GM19238 (cell line): ENCODE data around the gene TAS2R20.
"Not testable (repeated sequence)": the region's sequence is repeated elsewhere in the genome, so short reads cannot be mapped to it uniquely, and the experiment has no call there.

ENCODE experiments used
- DNase-seq: peaks from one replicate; pipeline ENCODE4 v3.0.0; 2011; ENCODE audit warnings: low spot score; ENCODE audit not compliant: insufficient read length

TAS2R20 gene, protein sequence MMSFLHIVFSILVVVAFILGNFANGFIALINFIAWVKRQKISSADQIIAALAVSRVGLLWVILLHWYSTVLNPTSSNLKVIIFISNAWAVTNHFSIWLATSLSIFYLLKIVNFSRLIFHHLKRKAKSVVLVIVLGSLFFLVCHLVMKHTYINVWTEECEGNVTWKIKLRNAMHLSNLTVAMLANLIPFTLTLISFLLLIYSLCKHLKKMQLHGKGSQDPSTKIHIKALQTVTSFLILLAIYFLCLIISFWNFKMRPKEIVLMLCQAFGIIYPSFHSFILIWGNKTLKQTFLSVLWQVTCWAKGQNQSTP

DNA sequence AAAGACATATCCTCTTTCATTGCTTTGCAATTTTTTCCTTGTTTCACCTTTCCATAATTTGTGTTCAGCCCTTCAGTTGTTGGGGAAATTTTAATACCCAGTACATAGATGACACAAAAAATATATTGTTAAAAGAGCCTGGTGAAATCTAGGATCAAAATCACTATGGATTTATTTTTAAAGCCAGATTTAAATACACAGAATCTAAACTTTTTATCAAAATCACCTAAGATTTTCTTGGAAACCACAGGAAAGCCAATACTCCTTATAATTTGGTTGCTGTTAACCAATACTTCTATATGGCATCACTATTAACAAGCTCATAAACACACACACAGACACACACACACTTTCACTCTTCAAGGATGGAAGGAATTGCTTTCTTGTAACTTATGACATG is at the start of gene TAS2R20:
Gene TAS2R20 (minus strand): TSS at position 101 of the 400 bp plus-strand sequence. CDS start 429 bp downstream, outside the sequence.
- DNase-seq, result no peak

DNA sequence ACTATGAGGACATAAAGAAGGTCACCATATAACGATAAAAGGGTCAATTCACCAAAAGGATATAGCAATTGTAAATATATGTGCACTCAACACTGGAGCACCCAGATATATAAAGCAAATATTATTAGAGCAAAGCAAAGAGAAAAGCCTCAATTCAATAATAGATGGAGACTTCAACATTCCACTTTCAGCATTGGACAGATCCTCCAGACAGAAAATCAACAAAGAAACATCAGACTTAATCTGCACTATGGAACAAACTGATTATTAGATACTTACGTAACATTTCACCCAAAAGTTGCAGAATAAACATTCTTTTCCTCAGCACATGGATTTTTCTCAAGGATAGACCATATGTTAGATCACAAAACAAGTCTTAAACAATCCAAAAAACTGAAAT is 43.3 kb upstream of the TAS2R20 start:
- not testable (repeated sequence) for DNase-seq

DNA sequence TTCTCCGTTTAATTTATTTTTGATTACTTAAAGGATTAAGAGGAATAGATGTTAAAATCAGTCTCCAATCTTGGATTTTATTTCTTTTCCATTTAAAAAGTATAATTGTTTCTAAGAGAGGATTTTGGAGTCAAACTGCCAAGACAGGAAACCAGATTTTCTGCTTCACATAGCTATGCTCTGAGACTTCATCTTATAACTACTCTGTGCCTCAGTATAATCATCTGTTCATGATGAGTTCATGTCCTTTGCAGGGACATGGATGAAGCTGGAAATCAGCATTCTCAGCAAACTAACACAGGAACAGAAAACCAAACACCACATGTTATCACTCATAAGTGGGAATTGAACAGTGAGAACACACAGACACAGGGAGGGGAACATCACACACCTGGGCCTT is 42.1 kb upstream of the TAS2R20 start:
- no peak for DNase-seq

DNA sequence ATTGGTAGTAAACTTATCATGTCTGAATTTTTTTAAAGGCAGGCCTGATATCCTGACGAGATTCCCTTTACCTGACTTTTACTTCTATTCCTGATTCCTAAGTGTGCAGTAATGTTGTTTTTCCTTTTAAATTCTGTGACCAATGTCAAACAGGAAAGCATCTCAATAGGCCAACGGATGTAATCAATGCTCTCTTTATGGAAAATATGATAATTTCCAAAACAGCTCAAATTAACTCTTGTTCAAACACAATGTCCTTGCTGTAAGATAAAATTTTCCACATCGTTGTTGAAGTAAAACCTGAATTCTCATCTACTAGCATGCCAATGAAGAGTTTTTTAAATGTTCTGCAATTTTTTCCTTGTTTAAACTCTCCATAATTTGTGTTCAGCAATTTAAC is 41.1 kb upstream of the TAS2R20 start:
- DNase-seq, result no peak

DNA sequence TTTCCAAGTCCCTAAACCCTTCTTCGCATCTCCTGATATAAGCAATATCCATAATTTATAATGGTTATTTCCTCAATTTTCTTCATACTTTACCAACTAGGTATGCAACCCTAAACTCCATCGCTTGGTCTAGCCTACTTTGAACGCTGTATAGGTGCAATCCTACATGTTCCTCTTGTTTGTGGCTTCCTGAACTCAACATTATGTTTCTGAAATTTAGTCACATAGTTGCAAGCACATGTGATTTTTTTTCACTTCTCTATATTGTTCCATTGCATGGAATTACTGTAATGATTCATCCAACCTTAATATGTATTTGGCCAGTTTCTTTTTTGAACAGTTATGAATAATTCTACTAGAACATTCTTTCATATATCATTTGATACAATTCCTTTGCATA is 35.9 kb upstream of the TAS2R20 start:
- not testable (repeated sequence) for DNase-seq

DNA sequence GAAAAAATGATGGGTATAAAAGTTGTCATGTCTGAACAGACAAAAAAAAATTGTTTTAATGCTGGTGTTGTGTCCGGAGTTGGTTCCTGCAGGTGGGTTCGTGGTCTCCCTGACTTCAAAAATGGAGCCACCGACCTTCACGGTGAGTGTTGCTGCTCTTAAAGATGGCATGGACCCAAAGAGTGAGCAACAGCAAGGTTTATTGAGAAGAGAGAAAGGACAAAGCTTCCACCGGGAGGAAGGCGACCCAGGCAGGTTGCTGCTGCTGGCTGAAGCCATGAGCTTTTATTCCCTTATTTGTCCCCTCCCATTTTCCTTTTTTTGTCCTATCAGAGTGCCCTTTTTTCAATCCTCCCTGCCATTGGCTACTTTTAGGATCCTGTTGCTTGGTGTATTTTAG is 33.2 kb upstream of the TAS2R20 start, which contains the start of gene TAS2R31:
Gene TAS2R31 (minus strand): TSS at position 101 of the 400 bp plus-strand sequence. CDS start 72 bp downstream, at position 29.
- DNase-seq, result no peak

DNA sequence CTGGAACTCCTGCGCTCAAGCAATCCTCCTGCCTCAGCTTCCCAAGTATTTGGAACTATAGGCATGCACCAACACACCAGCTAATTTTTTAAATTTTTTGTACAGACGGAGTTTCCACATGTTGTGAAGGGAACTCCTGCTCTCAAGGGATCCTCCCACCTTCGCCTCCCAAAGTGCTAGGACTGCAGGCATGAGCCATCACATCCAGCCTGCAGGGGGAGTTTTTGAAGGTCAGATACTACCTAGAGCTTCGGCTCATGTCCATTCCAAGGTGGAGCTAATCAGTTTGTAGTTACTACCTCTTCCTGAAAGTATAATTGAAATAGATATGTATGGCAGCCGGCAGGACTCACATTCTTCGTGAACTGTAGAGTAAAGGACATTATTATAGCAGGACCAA is 28.0 kb upstream of the TAS2R20 start:
- no peak for DNase-seq

DNA sequence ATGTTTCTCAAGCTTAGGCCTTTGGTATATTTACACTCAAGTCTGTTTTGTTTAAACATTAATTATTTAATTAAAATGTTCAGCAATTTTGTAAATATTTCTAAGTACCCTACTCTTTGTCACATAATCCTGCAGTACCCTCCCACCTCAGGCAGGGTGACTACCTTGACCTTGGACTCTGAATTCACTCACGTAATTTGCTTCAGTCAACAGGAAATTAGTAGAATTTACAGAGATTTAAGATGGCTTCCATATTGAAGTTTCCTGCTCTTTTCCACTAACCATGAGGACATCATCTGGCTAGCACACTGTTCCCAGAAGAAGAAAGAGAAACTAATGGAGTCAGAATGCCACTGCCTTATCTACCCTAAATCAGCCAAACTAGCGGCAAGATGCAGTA is 25.3 kb upstream of the TAS2R20 start:
- no peak for DNase-seq

DNA sequence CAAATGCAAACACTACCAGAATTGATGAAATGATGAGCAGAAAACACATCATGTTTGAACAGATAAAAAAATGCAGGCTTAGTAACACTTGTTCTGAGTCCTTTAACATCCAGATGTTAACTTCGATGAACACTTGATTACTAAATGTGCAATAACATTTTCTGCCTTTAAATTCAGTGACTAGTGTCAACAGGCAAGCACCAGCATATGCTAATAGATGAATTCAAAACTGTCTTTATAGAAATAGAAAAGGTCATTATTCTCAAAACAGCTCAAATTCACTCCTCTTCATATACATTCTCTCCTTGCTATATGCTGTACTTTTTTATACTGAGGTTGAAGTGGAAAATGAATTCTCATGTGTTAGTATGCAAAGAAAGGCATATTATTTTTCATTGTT is 24.4 kb upstream of the TAS2R20 start, which contains the start of gene TAS2R19:
Gene TAS2R19 (minus strand): TSS at position 101 of the 400 bp plus-strand sequence. CDS start 49 bp downstream, at position 52.
- DNase-seq, result no peak

DNA sequence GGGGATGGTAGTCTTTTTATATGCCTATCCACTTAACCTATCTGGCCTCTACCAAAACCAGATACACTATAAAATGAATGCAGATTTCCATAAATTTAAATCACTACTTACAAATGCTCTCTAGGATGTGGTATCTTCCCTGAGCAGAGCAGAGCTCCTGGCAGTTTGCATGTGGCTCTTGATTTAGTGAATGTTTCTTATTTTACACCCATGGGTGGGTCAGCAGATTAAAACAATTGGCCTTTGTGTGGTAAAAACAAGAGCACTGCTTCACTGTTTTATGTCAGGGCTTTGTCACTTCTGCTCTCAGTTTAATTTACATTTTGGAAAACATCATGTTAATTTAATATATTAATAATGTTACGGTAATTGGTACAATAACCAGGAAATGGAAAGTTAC is 18.8 kb upstream of the TAS2R20 start:
- DNase-seq, result no peak

DNA sequence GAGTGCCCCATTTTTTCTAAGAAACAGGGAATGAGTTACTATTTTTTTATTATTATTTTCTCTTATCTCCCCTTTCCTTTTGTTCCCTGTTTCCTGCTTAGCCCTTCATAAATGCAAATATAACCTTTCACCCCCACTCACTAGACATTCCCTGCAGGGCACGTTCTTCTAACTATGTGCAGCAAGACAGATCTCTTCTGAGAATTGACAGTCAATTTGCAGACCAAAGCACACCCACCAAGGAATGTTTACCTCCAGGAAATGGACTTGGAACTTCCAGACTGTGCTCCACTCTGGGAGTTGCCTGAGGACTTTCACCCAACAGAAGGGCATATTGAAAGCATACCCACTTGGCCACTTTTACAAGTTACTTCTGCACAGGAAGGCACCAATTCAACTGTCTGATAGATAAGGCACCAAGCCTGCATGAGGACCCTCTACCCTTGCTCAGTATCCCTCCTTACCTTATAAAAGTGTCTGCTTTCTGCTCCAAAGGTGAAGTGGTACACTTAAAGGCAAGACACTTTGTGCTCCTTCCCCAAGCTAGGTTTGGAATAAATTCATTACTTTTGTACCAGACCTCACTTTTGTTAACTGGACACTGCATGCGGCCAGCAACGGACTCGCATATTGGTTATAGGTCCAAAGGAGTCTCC is 17.8 kb upstream of the TAS2R20 start:
- DNase-seq, result no peak

DNA sequence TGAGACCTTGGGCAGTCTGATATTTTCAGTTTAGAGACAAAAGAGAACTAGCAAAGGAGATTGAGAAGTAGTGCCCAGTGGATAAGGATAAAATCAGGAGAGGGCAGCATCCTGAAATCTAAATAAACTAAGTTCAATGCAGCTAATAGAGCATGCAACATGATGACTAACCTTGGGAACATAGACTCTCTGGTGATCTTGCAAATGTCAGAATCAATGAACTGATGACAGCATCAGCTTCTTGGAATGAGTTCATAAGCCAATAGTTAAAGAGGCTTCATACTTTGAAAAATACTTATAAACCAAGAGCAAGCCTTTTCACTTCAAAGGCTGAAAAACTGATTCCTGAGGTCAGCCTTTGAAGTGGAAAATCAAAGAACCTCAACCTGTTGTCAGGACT is 16.1 kb upstream of the TAS2R20 start:
- DNase-seq, result no peak

DNA sequence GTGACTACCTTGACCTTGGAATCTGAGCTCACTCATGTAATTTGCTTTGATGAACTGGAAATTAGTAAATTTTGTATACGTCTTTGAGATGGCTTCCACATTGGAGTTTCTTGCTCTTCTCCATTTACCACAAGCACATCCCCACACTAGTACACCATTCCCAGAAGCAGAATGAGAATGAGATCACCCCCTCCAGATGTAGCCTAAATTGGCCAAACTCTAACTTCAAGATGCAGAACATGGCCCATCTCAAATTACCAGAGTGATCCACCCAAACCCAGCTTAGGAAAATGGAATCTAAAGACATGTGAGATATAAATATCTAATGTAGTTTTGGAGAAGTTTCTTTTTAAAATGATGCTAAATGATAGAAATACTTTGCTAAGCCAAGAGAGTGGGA is 9.5 kb upstream of the TAS2R20 start:
- DNase-seq, result no peak

DNA sequence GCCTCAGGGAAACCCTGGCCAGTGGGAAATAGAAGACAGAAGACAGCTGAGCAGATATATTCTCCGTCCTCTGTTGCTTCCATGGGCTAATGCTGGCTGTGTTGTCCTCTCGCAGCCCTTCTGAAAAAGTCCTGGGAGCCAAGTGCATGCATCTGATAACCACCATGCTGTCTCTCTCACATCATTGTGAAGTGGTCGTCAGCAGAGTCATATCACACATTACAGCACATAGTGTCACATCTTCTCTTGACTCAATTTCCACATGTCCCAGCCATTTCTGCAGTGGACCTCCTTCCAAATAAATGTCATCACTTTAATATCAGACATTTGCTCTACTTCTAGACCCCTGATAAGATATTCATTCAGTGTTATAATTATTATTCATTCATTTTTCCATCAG is 3.8 kb downstream of the TAS2R20 start:
- no peak for DNase-seq

DNA sequence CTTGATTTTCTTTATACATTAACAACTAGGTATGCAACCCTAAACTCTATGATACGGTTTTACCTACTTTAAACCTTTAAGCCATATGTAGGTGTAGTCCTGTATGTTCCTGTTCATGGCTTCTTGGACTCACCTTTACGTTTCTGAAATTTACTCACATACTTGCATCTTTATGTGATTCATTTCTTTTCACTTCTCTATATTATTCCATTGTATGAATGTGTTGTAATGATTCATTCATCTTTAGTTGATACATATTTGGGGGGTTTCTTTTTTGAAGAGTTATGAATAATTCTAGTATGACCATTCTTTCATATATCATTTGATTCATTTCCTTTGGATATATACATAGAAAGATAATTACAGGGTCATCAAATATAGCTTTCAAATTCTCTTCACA is 9.0 kb downstream of the TAS2R20 start:
- no peak for DNase-seq

DNA sequence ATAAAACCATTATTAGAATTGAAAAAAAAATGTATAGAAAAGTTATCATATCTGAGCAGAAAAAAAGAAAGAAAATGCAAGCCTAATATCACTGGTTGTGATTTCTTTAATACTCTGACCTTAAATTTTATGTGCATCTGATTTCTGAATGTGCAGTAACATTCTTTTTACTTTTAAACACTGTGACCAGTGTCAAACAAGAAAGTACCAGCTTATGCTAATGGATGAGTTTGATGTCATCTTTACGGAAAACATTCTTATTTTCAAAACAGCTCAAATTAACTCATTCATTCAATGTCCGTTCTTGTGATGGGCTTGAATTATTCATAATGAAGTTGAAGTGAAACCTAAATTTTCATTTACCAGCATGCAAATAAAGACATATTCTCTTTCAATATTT is 11.3 kb downstream of the TAS2R20 start, which contains the start of gene TAS2R50:
Gene TAS2R50 (minus strand): TSS at position 101 of the 400 bp plus-strand sequence. CDS start 52 bp downstream, at position 49.
- DNase-seq, result no peak

DNA sequence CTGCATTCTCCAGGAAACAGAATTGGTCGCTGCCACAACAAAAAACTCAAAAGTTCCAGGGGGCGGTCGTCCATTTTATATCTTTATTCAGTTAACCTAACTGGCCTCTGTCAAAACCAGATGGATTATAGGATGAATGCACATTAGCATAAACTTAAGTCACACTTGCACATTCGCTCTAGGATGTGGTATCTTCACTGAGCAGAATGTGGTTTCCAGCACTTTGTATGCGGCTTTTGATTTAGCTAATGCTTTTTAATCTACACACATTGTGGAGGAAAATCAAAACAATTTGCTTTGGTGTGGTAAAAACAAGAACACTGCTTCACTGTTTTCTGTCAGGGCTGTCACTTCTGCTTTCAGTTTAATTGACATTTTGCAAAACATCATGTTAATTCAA is 15.9 kb downstream of the TAS2R20 start:
- DNase-seq, result no peak

DNA sequence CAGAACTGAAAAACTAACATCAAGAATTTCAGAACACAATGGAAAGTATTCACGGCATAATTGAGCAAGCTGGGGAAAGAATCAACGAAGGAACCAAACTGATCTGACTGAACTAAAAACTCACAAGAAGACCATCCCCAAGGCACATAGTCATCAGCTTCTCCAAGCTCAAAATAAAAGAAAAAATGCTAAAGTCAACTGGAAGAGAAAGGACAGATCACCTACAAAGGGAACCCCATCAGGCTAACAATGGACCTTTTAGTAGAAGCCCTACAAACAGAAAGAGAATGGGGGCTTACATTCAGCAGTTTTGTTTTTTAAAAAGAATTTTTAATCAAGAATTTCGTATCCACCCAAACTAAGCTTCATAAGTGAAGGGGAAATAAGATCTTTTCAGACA is 23.1 kb downstream of the TAS2R20 start:
- no peak for DNase-seq

DNA sequence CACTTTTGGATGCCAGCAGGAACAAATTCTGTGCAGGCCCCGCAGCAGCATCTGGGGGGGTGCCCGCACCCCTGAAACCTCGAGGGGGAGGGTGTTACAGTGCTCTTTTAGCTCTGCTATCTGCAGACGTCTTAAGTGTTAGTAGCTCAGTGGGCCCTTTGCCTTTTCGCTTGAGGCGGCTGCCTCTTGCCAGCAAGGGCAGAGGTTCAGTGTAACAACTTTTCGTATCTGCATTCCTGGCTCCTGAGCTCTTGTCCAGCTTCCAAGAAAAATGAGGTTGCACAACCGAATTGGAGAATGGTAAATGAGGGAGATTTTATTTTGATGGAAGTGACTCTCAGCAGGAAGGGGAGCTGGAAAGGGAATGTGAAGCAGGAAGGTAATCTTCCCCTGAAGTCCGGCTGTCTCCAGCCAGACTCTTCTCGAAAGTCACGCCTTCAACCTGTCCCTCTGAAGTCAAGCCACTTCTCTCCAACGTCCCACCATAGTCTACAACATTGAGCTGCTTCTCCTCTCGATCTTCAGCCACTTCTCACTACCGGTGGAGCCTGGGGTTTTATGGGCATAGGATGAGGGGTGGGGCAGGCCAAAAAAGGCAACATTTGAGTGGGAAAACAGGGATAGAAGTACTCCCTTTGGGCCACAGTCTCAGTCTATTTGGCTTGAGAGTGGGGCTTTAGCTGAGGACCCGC is 29.2 kb downstream of the TAS2R20 start:
- DNase-seq, result no peak

DNA sequence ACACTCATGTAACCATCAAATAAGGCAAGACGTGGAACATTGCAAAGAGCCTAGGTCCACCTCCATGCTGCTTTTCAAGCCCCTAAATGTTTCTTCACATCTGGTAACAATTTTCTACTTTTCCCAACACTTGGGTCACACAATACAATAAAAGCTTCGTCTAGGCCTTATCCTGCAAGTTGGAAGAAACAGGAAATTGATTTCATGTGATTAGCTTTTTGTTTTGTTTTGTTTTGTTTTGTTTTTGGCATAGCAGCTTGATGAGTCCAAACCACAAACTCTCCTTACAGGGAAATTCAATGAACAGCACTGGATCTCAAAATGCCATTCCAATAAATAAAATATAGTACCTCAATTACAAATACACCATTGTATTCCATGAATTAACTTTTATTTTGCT is 30.7 kb downstream of the TAS2R20 start:
- DNase-seq, result no peak

DNA sequence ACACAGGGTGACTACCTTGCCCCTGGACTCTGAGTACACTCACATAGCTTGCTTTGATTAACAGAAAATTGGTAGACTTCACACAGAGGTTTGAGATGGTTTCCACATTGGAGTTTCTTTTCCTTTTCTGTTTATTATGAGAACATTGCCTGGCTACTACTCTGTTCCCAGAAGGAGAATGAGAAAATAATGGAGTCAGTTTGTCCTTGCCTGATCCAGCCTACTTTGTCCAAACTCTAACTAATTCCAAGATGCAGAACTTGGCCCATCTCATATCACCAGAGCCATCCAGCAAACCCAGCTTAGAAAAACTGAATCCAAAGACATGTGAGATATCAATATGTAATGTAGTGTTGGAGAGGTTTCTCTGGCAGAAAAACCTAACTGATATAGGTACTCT is 31.8 kb downstream of the TAS2R20 start:
- no peak for DNase-seq

DNA sequence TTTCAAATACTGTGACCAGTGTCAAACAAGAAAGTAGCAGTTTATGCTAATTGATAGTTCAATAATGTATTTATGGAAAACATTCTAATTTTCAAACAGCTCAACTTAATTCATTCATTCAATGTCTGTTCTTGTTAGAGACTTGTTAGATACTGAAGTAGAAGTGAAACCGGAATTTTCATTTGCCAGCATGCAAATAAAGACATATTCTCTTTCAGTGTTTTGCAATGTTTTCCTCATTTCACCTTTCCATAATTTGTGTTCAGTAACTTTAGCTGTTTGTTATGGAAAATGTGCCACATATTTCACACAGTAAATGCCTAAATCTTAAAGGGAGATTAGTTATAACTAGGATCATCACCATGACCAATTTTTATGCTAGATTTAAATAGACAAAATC is 32.6 kb downstream of the TAS2R20 start:
- no peak for DNase-seq
